C4-2B (cell line): ENCODE measurements around the gene DCHS2.

Experiments used
- CTCF ChIP-seq: fragments of 450-650 bp; conservative IDR thresholded peaks from 2 replicates; pipeline ENCODE4 v1.5.1; 2017; ENCODE audit warnings: mild to moderate bottlenecking
- ZFX ChIP-seq: fragments of 450-650 bp; IDR thresholded peaks from 2 replicates; pipeline ENCODE4 v1.6.1; 2017

DNA sequence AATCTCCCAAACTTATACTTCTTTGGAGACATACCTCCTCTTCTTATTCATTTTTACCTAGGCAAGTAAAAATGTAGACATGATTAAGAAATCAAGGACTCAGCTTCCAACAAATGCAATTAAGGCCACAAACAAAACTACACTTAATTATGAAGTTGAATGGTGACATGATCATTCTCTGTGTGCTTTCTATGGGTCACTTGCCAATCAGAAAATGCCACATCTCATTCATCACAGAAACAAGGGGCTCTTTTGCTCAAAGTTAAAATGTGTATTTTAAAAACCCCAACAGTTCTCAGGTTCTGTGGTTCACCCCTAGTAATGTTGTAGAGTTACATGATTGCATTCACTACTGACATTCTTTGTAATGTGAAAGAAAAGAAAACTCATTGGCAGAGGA is 273.5 kb downstream of the DCHS2 start:
- TF ChIP-seq CTCF (no peak), ZFX (no peak)
